ENCODE data around the gene RBM10.

GRCh38 chrX:47218920-47219815, 74.1 kb downstream of the RBM10 start:
- TF ChIP-seq CTCF (IDR thresholded peaks at IDR 0.05) (no peak), POLR2A (IDR thresholded peaks at IDR 0.05) (no peak)
